ENCODE data around the gene PLEKHH2. TPM values are rescaled to one million over a fixed set of nuclear protein-coding genes. Genes with fewer than 3 reads are reported as not detected.

Gene PLEKHH2
- total RNA-seq, 1 donor from 2014 or later, result 79.4 TPM

DNA sequence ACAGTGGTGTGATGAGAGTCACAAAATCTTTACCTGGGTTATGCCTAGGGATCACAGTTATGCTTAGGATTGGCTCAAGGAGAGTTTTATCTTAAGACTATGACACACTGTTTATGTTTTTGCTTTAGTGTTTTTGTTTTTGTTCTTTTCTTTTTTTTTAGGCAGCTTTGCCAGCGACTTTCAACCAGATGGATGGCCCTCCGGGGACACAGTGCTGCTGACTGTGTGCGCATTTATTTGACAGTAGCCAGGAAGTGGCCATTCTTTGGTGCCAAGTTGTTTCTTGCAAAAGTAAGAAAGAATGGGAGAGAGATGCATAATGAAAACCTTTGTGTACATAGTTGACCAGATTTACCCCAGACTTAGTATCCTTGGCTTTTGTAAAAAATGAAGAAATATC, 121.7 kb downstream of the PLEKHH2 start:
- DNase-seq (ENCODE audit: low spot score), result no peak

DNA sequence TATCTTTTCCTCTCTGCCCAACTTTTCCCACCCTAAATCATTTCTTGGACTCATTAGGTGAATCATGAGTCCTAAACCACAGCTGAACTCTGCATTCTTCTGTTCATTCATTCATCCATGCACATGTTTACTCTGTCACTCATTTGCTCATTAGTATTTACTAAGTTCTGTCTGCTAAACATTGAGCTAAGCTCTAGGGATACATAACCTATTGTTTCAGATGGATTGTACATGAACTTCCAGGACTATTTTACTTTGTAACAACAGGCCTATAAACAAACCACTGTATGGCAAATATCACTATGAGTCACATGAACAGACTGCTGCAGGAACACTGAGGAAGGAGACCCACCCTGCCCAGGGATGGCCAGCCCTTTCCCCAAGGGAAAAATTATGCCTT, 122.1 kb downstream of the PLEKHH2 start:
- peak; percentile 13 for DNase-seq (ENCODE audit: low spot score)

DNA sequence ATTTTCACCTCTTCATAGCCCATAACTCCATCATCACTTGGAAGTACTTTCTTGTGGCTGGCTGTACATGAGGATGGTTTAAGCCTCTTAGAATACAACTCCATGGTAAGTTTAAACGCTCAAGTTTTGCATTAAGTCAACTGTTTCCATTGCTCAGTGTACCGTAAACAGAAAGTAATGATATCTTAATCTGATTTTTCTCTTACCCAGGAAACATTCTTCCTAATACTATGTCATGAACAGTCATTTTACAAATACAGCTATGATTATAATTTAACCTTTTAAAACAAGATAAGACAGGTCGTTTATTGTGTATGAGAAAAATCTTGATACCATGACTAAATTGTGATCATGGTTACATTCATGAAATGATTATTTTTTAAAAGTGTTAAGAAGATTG, 125.2 kb downstream of the PLEKHH2 start:
- no peak for DNase-seq (ENCODE audit: low spot score)

DNA sequence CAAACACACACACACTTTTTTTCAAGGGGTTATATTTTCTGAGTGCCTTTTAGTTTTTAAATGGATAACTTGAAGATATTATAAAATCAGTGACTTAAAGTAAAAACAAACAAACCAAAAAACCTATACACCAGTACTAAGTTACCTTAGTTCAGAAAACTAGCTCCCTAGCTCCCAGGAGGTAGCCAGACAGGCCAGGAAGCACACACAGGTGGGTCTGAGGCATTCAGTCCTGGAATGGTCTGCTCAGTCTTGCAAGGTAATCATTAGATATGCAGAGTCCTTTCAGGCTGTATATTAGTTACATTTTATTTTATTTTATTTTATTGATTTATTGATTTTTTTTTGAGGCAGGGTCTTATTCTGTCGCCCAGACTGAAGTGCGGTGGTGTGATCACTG, 126.0 kb downstream of the PLEKHH2 start:
- no peak for DNase-seq (ENCODE audit: low spot score)

DNA sequence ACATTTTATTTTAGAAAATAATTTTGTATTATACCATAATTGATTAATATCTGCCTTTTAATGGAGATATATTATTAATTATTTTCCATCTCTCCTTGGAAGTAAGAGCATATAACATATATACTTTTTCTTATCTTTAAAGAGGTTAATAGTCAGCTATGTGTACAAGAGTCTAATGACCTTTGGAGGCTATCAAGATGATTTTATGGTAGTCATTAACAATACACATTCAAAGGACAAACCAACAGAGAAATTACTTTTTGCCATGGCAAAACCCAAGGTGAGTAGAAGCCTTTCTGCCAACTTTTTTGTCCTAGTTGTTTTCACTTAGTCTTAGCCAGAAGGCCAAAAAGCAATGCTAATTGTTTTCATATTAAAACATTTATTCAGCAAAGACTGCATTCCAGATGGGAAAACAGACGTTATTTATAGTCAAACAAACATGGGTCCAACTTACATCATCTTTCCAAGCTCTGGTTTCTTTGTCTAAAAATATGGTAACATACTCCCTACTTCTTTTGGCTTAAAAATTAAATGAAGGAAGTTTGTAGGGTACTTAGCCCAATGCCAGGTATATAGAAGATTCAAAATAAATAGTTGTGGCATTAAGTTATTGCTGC, 127.1 kb downstream of the PLEKHH2 start:
- DNase-seq (ENCODE audit: low spot score), result no peak

DNA sequence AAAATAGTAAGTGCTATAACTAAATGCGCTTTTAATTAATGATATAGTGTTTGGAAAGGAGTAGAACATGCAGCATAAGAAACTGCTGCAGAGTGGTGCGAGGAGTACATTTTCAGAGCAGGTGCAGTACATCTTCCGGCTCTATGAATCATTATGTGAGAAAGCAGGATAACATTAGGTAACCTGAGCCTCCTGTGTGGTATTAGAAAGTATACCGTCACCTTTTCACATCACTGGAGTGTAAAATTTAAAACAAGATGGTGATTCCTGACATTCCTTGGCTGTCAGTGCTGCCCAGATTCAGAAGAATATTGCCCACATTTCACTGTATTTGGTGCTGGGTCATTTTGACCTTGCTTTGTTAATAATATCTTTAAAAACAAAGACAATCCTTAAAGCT, 128.9 kb downstream of the PLEKHH2 start:
- no peak for DNase-seq (ENCODE audit: low spot score)

DNA sequence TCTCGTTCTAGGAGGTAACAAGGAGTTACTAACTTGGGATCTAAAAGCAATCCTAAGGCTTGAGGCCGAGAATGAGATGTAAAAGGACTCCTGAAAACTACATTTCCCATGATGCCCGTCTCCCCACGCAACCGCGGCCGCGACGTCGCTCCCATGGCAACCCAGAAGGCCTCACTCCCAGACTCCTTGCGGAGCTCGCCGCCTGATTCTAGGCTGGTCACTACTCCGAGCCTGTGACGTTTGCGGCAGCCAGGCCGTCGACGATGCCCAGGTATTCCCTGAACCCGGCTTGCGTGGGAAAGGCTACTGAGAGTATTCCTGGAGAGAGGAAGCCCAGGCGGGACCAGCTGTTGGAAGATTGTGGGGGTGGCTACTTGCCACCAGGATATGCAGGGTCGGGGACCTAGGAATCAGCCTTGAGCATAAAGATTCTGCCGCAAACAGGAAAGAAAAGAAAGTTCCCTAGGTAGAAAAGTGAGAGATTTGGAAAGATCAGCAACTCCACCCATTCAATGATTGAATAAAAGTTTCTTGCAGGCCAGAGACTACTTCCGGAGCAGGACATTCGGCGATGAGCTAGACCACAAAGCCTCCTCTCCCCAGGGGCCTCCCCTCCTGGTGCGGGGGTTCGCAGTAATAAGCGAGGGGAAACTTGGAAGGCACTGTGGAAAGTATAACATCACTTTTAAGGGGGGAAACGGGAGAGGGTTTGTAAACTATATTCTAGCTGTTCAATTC, 137.0 kb downstream of the PLEKHH2 start, which contains the start of gene DYNC2LI1:
TSS of gene DYNC2LI1 (plus strand) at position 164 of the 738 bp plus-strand sequence. CDS start at position 264, 100 bp downstream.
- peak; percentile 96 for DNase-seq (ENCODE audit: low spot score)

DNA sequence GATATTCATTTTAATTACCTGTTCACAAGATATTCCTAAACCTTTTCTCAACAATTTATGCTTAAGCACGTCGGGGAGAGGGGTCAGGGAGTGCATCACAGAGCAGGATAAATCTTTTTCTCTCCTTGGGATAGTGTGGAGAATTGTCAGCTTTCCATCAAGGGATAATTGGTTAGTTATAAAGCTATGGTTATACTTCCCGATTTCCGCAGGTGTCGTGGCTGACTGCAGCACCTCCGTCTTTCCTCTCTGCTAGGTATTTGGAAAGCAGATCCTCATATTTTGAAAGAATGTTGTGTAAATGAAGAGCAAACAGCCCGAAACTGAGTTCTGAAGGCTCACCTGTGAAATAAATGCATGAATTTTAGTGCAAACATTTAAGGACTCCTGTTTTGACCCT, 137.6 kb downstream of the PLEKHH2 start:
- no peak for DNase-seq (ENCODE audit: low spot score)

DNA sequence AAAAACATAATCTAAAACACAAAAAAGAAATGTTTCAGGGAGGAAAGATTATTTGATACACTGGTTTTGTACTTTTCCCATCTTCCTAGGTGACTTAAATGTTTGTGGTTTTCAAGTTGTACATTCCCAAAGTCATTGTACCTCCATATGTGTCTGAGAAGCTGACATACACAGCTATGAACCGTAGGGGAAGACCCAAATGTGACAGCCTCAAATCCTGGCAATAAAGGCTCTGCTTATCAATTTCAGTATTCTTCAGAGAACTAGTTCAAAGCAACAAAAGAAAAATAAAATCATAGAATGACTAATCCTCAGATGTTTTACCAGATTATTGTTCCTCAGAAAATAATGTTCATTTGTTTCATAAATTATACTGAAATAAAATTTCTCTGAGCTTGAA, 139.3 kb downstream of the PLEKHH2 start:
- no peak for DNase-seq (ENCODE audit: low spot score)

DNA sequence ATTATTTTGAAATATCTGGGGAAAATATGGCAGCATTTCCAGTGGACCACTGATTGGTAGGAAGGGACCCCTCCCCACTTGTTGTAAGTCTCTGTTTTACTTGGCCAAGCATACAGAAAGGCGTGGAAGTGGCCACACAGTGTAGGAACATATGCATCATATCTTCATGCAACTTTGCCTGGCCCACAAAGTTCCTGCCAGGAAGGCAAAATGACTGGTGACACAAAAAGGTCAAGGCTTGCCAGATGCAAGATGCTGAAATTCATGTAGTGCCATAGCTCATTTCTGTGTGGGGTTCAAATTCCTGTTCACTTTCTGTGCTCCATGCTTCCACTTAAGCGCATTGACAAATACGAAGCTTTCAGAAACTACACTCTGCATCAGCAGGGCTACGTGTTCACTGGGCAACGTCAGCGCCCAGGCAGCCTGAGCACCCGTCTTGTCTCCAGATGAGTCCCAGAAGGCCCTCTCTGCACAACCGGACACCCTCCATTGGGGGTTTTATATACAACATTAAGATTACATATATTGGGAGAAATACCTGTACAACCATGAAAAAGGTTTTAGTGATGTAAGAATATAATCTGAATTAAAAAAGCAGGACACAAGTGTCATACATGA, 140.4 kb downstream of the PLEKHH2 start:
- DNase-seq (ENCODE audit: low spot score), result no peak

DNA sequence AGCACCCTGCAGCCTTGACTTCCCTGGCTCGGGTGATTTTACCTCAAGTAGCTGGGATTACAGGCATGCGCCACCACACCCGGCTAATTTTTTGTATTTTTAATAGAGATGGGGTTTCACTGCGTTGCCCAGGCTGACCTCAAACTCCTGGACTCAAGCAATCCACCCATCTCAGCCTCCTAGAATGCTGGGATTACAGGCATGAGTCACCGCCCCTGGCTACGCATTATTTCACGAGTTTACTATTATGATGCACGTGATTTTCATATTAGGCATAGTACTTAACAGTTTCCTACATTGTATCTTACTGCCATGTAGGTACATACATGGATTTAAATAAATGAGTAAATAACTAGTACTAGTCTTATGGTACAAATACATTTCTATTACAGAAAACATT, 141.2 kb downstream of the PLEKHH2 start:
- no peak for DNase-seq (ENCODE audit: low spot score)

DNA sequence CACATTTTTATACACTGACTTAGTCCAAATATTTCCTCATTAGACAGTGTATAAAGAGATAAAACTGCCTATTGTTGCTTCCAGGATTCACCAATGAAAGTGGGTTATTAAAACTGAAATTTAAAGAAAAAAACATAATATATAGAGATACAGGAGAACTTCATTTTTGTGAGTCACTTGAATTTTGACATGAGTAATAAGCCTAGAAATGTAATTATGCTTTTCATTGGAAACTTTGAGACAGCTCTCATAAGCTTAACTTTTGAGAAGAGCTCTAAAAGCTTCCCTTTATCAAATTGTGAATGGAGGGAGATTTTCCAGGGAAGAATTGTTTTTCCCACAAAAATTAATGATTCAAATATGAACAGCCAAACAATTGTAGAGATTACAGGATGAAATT, 150.8 kb downstream of the PLEKHH2 start:
- DNase-seq (ENCODE audit: low spot score), result no peak

DNA sequence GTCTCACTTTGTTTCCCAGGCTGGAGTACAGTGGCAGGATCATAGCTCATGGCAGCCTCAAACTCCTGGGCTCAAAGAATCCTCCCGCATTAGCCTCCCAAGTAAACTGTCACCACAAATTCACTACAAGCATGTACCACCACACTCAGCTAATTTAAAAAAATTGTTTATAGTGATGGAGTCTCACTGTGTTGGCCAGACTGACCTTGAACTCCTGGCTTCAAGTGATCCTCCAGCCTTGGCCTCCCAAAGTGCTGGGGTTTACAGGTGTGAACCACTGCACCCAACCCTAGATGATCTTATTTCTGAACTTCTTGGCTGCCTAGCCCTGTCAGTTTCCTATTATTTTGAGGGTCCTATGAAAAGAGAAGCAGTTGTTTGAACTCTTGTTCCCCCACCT, 151.6 kb downstream of the PLEKHH2 start:
- no peak for DNase-seq (ENCODE audit: low spot score)

DNA sequence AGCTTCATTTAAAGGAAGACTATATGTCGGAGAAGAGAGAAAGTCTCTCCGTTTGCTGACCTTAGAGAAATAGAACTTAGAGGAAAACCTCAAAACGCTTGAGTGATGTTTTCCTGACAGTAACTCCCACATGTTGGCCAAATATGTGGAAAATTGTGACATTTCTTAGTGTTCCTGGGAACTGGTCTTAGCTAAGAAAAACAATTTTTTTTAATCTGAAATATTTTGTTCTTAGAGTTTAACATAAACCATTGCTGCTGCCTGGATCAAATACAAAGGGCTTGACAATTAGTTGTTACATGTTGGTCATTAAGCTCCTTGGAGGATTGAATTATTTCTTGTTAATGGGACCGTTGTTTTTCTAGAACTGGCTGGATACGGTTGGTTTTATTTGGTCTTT, 153.1 kb downstream of the PLEKHH2 start:
- DNase-seq (ENCODE audit: low spot score), result no peak

DNA sequence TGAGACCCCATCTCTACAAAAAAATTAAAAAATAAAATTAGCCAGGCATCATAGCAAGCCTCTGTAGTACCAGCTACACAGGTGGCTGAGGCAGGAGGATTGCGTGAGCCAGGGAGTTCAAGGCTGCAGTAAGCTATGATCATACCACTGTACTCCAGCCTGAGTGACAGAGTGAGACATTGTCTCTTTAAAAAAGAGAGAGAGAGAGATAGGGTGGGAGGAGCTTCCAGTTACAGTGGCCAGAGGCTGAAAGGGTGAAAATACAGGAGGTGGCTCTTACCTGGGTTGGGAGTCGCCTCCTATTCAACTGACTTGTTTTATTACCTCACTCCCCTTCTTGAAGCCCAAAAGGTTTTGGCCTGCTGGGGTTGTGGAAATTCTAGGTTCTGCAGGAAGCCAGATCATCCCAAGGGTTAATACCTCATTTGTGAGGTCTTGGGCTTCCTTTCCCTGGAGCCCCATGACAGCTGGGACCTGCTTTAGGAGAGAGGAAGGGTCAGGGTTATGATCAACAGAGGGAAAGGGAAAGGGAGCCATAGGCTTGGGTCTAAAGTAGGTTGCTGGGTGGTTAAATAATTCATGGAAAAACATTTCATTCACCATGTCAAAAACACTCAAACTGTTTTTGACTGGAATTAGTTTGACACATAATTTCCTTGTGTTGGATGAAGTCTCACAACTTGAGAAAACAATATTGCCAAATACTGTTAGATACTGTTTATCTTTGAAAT, 154.1 kb downstream of the PLEKHH2 start:
- no peak for DNase-seq (ENCODE audit: low spot score)

DNA sequence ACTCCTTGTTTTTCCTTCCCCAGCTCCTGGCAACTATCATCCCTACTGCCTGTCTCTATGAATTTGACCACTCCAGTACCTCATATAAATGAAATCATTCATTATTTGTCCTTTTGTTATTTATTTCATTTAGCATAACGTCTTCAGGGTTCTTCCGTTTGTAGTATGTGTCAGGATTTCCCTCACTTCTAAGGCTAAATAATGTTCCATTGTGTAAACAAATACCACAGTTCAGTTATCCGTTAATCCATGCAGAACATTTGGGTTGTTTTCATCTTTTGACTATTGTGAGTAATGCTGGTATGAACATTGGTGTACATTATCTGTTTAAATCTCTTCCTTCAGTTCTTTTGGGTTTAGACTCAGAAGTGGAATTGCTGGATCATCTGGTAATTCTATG, 155.6 kb downstream of the PLEKHH2 start:
- no peak for DNase-seq (ENCODE audit: low spot score)

DNA sequence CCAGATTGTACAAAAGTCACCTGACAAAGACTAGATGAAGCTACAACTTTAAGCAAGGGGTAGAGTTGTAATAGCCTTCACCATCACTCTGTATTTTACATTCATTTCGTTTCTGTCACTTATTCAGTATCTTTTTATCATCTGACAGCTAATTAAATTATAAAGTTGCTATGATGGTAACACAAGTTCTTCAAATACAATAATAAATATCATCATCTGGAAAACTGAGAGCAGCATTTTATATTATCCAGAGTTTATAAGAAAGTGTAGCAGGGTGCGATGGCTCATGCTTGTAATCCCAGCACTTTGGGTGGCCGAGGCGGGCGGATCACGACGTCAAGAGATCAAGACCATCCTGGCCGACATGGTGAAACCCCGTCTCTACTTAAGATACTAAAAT, 157.9 kb downstream of the PLEKHH2 start:
- no peak for DNase-seq (ENCODE audit: low spot score)

DNA sequence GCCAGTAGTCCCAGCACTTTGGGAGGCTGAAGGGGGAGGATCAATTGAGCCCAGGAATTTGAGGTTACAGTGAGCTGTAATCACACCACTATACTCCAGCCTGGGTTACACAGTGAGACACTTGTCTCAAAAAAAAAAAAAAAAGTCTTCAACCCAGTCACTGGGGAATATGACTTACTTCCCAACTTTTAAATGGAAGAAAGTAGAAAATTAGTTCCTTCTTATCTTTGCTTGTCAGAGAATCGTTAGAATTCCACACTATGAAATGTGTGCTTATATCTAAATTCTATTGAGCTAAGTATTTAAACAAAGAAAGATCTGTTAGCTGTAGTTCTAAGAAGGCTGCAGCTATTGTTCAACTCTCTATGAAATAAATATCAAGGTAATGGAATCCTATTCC, 159.1 kb downstream of the PLEKHH2 start:
- no peak for DNase-seq (ENCODE audit: low spot score)

DNA sequence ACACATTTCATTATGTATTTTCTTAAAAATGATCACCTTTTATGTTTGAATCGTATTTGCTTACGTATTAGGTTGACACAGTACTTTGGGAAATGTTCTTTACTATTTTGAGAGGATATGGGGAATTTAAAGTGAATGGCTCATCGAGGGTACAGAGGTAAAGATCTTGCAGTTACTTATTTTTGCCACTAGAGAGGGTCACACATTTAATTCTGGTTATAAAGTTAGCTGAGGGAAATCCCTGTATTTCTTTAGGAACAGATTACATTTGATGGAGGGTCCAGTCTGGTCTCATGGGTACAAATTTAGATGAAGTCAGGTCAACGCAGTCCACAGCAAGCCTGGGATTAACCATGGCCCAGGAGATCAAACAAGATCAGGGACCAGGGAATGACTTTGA, 161.2 kb downstream of the PLEKHH2 start:
- DNase-seq (ENCODE audit: low spot score), result no peak

DNA sequence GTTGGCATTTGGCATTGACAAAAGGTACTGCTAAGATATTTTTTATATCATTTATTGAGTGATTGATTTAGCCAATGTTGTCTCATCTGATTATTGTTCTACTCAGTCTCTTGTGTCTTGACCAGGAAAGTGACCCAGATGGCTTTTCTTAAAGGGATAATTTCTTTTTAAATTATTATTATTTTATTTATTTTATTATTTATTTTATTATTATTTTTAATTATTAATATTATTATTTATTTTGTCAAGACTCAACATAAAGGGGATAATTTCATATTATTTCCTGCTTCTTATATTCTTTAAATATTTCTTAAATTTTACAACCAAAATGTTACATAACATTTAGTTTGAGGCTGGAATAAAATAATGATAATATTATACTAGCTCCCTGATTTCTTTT, 163.8 kb downstream of the PLEKHH2 start:
- DNase-seq (ENCODE audit: low spot score), result no peak

DNA sequence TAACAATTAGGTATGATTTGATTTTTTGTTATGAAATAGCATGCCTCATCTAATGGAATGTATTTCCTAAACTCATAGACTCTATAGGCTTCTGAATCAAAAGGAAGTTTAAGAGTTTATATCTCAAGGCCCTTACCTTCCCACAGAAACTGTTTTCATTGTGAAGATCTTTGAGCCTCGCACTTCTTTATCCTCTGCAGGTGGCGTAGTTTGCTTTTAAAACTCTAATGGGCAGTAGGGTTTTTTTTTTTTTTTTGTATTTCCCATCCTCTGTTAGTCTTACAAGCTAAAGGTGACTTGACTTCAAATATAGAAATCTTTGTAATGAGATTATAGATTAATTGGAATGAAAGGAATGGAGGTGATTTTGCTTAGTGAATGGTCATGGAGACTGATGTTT, 165.1 kb downstream of the PLEKHH2 start:
- no peak for DNase-seq (ENCODE audit: low spot score)

DNA sequence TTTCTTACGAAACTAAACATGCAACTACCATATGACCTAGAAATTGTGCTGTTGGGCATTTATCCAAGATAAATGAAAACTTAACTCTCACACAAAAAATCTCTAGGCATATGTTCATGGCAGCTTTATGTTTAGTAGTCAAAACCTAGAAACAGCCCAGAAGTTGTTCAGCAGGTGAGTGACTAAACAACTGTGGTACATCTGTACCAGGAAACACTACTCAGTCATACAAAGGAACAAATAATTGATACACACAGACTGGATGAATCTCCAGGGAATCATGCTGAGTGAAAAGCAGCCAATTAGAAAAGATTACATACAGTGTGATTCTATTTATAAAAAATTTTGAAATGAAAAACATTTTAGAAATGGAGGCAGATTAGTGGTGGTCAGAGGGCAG, 166.1 kb downstream of the PLEKHH2 start:
- no peak for DNase-seq (ENCODE audit: low spot score)

DNA sequence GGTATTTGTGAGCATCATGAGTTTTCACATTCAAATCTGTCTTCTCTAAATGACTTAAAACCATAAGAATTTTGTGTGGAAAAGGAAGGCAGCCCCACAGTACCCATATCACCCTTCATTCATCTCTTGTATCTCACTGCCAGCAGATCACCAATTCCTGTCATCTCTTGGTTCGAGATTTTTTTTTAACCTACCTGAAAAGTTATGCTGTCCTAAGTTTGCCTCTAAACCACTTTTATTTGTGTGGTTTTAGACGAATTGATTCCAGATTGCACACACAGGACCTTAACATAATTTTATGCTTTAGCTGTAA, 169.6 kb downstream of the PLEKHH2 start:
- no peak for DNase-seq (ENCODE audit: low spot score)

Data from umbilical cord (tissue), 2 donors.